ENCODE data around the gene HLCS.

HLCS gene

DNA sequence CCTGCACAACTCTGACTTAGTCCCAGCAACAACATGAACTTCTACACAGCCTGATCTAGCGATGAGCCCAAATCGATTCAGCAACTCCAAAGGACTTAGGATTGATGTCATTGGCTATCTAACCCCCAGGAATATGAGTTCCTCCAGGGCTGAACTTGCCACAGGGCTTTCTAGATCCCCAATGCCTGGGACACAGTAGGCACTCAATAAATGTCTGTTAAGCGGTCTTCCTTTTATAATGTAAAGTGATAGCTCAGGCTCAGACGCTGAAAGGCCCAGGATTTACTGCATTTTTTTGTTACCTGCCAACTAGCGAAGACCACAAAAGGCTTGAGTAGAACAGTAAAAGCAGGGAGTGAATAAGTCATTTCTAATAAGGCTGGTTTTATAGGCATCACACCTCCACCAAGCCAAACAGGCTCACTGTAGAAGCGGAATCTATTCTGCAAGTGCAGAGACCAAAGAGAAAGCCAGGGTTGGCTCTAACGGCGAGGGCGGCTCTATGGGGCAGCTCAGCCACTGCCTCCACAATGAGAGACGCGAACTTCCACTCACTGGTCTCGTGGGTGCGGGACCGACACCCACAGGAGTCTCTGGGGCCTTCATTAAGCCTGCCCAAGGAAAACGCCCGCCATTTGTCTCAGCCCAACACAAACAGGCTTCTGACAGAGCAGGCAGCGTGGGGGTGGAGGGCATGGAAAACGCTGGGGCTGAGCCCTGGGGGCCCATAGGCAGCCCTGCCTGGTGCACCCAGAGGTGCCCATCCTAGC lies 52.0 kb downstream of the HLCS start:
- DNase-seq, result no peak

- no peak for DNase-seq
Measured at GRCh38 chr21:36913247-36914169, 53.0 kb downstream of the HLCS start.

- no peak for DNase-seq
Measured at GRCh38 chr21:36910581-36911307, 55.7 kb downstream of the HLCS start.

GRCh38 chr21:36909901-36910561 lies 56.4 kb downstream of the HLCS start:
- DNase-seq, result no peak

- no peak for DNase-seq
Measured at GRCh38 chr21:36909423-36909822, 57.0 kb downstream of the HLCS start.

GRCh38 chr21:36908260-36908908 lies 58.1 kb downstream of the HLCS start:
- no peak for DNase-seq

- no peak for DNase-seq
Measured at GRCh38 chr21:36904093-36904666, 62.3 kb downstream of the HLCS start.

DNA sequence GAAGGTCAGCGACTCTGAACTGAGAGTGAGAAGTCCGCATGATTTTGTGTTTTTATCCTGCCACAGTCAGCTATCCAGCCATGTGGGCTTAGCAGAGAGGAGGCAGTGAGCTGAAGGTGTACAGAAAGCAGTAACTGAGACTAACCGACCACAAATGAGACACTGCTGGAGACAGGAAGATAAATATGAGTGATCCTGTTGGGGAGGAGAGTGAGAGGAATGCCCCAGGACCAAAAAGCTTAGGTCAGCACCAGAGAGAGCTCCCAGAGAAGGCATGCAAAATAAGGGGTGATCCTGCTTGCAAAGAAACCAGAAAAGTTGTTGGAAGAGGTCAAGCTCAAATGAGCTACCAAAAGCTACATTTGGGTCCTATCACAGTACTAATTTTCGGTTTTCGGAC lies 63.7 kb downstream of the HLCS start:
- DNase-seq, result no peak

- no peak for DNase-seq
Measured at GRCh38 chr21:36902331-36902730, 64.1 kb downstream of the HLCS start.

- no peak for DNase-seq
Measured at GRCh38 chr21:36901575-36901974, 64.9 kb downstream of the HLCS start.

DNA sequence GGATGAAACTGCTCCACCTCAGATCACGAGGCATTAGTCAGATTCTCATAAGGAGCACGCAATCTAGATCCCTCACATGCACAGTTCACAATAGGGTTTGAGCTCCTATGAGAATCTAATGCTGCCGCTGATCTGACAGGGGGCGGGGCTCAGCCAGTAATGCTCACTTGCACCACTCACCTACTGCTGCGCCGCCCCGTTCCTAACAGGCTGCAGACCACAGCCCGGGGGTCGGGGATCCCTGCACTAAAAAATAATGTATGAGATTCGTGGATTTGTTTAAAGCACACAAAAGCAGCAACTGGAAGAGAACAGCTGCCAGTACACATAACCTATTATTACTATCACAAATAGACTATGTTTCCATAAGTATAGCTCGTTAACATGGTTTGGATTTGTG lies 72.9 kb downstream of the HLCS start:
- DNase-seq, result no peak

DNA sequence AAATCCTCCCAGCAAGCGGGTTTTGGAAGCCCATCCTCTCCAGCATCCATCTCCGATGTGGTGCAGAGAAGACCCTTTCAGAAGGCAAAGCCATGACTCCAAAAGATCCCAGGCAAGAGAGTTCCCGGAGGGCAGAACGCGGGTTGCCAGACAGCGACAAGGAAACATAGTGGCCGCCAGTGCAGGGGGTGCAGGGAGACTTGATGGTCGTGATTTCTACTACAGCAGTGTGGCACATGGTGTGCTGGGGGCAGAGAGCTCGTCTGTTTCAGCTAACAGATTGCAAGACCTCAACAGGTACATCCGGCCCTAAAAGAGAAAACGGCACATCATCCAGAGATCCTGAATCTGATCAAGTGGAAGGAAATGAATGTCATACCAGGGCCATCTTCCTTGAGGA lies 74.3 kb downstream of the HLCS start:
- DNase-seq, result no peak

DNA sequence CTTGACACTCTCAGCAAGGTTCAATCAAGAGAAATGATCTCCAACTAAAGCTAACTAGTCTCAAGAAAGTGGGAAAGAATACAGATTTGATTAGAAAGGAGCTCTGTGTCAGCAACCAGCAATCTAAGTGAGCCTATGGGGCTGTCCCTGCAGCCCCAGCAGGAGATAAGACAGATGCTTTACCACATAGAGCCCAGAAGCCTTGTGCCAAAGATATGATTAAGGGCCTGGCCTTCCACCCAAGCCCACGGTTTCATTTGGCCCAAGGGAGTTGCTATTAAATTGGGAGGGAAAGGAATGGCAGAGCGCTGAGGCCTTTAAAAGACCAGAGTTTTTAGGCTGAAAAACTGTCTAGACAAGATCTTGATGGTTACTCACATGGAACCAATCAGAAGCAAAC lies 74.8 kb downstream of the HLCS start:
- no peak for DNase-seq

DNA sequence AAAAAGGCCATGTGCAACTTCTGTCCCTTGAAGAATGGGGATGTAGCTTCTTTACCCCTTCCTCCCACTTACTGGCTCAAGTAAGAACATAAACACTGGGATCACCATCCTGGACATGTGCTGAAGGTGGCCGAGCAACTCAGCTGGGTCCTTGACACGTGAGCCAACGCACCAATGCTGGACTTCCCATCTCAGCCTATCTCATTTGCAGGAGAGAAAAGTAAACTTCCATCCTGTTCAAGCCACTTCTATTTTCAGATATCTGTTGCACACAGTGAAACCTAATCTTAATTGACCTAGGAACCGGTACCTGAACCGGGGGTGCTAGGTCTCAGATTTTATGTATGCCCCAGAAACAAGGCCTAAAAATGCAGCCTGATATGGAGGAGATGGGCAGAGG lies 75.3 kb downstream of the HLCS start:
- no peak for DNase-seq

- no peak for DNase-seq
Measured at GRCh38 chr21:36890086-36890485, 76.4 kb downstream of the HLCS start.

GRCh38 chr21:36889401-36889800 lies 77.1 kb downstream of the HLCS start:
- DNase-seq, result no peak

GRCh38 chr21:36888466-36888865 lies 78.0 kb downstream of the HLCS start:
- no peak for DNase-seq

DNA sequence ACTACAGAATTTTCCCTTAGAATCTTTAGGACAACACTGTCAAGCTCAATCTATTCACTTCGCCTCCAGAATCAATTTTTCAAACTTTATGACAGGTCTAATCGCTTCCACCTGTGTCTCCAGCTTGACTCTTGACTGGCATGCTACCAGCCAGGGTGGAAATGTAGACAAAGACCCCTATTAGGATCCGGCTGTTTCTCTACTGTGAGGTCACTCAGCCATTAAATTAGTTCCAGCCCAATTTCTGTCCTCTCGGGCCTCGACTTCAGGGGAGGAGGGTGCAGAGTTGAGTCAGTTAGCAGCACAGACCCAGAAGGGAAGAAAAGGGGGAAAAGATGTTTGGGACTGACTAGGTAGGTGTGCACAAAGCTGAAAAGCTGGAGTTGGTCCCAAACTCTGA lies 78.5 kb downstream of the HLCS start:
- no peak for DNase-seq

GRCh38 chr21:36883532-36884486 lies 82.7 kb downstream of the HLCS start:
- DNase-seq, result no peak

GRCh38 chr21:36882776-36883175 lies 83.7 kb downstream of the HLCS start:
- no peak for DNase-seq

GRCh38 chr21:36881228-36881627 lies 85.2 kb downstream of the HLCS start:
- DNase-seq, result no peak

Measured in NCI-H2107 (cell line).